ENCODE data around the gene ZNF594.
"Not testable (repeated sequence)": the region's sequence is repeated elsewhere in the genome, so short reads cannot be mapped to it uniquely, and the experiment has no call there.

Gene ZNF594

GRCh38 chr17:5135726-5136579, 55.7 kb downstream of the ZNF594 start:
- DNase-seq: no peak

DNA sequence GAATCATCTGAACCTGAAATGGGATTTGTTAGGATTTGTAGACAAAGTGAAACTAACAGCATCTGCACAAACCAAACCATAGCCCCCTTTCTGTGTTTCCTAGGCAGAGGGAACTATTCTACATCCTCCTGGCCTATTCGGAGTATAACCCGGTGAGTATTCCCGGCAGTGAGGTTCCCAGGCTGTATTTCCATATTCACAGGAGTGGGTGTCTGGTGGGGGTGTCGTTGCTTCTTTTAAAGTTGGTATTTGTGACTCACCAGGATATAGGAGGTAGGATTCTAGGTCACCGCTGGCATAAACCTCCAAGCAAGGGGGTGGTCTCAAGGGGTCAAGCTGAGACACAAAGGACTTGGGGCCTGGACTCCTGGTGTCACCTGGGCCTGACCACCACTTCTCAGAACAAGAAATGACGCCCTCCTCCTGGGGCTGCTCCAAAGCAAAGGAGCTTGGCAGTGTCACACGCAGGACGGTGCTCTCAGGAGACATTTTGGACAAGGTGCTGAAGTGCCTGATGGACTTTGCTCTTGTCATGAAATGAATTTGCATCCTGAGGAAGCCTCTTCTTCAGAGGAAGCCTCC, 56.4 kb downstream of the ZNF594 start:
- not testable (repeated sequence) for DNase-seq

- not testable (repeated sequence) for DNase-seq
These were observed 57.1 kb downstream of the ZNF594 start for GRCh38 chr17:5134571-5134970.

GRCh38 chr17:5133961-5134360, 57.7 kb downstream of the ZNF594 start:
- DNase-seq: not testable (repeated sequence)

DNA sequence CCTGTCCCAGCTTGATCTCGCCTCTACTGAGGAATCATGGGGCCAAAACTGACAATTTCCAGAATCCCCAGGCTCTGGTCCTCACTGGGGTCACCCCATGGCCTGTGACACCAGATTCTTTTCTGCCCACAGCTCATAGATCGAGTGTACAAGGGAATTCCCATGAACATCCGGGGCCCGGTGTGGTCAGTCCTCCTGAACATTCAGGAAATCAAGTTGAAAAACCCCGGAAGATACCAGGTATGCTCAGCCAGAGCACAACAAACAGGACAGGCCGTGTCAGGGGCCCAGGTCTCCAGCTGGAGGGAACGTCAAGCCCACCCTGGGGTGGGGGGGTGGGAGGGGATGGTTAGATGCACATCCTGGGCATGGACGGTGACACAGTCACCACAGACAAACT, 58.4 kb downstream of the ZNF594 start:
- no peak for DNase-seq

- not testable (repeated sequence) for DNase-seq
These were observed 59.0 kb downstream of the ZNF594 start for GRCh38 chr17:5132503-5133225.

DNA sequence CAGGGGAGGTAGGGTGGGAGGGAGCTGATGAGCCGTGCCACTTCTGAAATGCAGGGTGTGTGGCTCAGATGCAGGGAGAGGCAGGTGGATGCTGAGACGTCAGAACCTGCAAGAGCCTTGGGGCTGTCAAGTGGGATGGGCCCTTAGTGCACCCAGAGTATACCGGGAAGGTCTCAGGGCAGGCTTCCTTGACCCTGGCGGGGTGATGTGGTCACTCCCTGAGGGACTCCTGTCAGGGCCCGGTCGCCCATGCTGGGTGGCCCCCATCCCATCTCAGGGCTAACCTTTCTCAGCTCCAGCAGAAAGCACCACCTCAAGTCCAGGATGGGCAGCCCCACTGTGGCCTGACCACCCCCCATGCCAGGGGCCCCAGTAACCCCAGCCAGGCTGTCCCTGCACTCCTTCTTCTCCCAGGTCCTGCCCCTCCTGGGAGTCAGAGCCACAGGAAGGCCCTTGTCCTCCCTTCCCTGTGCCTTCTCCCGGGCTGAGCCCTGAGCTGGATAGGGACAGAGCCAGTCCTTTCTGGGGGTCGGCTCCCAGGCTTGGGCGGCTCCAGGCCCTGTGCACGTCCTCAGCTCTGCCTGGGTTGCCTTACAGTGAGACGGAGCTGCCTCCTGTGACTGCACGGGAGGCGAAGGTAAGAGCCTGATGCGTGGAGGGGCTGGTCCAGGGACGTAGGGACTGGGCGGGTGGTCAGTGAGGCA, 59.7 kb downstream of the ZNF594 start:
- not testable (repeated sequence) for DNase-seq

- no peak for DNase-seq
These were observed 60.4 kb downstream of the ZNF594 start for GRCh38 chr17:5131146-5131715.

DNA sequence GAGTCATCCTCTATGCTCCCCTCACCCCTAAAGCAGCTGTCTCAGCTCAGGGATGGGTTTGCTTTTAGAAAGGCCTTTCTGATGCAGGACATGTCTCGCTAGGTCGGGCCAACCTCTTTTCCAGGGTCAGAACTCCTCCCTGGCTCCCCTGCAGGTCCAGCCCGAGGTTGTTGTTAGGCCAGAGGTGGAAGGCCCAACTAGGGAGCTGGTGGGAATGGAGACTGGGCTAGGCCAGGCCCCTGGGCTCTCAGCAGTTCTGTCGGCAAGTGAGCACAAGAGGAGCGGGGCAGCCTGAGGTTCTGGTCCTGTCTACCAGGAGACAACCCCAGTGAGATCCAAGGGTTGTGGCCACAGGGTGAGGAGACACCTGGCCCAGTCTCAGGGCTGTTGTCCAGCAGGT, 61.0 kb downstream of the ZNF594 start:
- not testable (repeated sequence) for DNase-seq

- not testable (repeated sequence) for DNase-seq
These were observed 61.4 kb downstream of the ZNF594 start for GRCh38 chr17:5130261-5130660.

DNA sequence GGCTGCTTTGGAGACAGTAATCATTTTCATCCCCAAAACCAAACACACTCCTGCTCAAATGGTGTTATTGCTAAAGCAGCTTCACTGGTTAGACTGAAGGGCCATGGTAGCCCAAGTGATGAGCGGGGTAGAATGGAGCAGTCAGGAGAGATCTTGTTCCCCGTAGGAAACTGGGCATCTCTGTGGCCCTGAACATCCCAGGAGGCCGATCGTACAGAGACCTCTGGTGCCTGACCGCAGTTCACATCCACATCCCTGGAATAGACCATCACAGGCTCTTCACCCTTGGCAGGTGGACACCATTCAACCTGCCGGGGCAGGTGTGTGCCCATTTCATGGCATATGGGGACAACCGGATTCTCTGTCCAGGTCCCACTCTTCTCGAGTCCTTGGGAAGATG, 61.9 kb downstream of the ZNF594 start:
- DNase-seq: not testable (repeated sequence)

All from Kasumi-1 (cell line).